NCI-H2029 treated with DMSO at 0.1 percent for 48 hours (cell line): ENCODE data around the gene ZNF275.
A peak's percentile ranks its signal among the peaks of the same experiment; 100 is the strongest.
"Not testable (repeated sequence)": the region's sequence is repeated elsewhere in the genome, so short reads cannot be mapped to it uniquely, and the experiment has no call there.

Experiments
- DNase-seq: peaks from one replicate; lab custom pipeline; 2025; lab: John Stamatoyannopoulos, UW

Gene ZNF275

GRCh38 chrX:153361781-153362397 lies 27.9 kb downstream of the ZNF275 start:
- no peak for DNase-seq

DNA sequence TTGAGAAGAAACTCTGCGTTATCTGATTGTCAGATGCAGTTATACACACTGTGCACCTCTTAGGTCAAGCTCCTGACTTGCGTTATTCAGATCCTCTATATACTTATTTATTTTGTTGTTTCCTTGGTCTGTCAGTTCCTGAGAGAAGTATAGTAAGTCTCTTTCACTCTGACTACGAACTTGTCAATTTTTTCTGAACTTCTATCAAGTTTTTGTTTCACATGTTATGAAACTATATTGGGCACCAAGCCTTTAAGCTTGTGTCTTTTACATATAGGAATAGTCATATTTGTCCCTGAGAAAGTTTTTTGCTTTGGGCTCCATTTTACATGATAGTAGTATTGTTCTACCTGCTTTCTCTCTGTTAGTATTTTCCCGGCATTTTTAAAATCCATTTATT lies 31.7 kb downstream of the ZNF275 start:
- no peak for DNase-seq

DNA sequence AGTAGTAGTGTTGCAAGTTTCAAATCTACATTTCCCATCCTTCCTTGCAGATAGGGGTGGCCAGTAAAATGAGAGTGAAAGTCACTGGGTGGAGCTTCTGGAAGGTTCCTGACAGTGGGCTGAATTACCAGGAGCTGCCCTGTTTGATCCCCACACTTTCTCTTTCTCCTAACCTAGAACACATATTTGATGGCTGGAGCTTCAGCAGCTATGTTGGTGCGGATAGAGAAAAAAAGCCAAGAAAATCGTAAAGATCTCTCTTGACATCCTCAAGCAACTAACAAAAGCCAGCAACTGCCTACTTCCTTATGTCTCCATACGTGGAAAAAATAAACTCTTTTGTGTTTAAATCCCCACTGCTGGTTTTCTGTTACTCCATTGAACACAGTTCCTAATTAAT lies 32.2 kb downstream of the ZNF275 start:
- no peak for DNase-seq

DNA sequence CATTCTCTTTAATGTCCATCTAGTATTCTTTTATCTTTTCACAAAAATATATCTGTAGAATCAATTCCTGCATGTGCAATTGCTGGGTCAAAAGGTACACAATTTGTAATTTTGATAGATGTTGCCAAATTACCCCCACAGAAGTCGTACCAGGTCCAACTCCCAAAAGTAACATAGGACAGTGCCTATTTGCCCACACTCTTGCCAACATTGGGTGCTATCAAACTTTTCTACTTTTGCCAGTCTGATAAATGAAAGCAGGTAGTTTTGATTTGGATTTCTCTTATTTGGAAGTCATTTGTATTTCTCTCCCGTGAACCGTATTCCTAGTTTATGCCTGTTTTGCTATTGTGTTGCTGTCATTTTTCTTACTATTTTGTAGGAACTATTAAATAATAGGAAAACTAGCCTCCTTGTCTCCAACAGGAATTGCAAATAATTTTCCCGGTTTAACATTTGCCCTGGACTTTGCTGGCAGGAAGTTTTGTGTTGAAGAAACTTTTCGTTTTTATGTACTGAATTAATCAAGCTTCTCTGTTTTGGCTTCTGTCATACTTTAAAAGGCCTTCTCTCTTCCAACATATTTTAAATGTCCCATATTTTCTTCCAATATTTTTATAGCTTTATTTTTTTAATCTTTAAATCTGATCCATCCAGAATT lies 33.1 kb downstream of the ZNF275 start:
- DNase-seq = no peak

- DNase-seq = no peak
Observed at GRCh38 chrX:153370293-153371055, 36.5 kb downstream of the ZNF275 start.

DNA sequence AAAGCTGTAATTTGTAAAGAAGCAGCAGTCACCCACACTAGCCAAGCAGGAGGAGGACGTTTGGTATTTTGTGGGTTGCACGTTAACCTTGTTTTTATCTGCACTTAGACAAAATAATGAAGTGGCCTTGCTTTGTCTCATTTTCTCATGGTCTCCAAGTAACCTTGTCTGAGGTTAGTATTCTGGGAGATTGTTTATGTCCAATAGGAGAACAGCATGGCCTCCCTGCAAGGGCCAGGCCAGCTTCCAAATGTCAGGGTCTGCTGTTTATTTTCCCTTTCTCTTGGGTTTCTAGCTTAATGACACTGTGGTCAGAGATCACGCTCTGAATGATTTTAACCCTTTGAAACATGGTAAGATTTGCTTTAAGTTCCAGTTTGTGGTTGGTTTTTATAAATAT lies 37.3 kb downstream of the ZNF275 start:
- DNase-seq = no peak

DNA sequence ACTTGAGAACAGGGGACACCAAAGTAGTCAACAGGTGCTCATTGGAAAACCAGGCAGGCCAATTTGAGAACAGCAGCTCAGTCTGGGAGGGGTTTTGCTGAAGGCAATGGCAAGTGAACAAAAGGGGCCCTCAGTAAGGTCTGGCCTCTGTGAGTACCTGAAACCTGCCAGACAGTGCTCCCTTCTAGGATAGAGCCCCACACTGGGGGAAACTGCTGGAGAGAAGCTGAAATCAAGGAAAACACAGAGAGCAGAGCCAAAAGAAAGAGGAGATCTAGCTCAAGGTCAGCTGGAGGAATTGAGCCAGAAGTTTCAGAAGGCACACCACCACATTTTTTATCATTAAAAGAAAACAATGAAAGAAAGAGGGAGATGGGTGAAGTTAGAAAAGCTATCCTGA lies 39.0 kb downstream of the ZNF275 start:
- no peak for DNase-seq

DNA sequence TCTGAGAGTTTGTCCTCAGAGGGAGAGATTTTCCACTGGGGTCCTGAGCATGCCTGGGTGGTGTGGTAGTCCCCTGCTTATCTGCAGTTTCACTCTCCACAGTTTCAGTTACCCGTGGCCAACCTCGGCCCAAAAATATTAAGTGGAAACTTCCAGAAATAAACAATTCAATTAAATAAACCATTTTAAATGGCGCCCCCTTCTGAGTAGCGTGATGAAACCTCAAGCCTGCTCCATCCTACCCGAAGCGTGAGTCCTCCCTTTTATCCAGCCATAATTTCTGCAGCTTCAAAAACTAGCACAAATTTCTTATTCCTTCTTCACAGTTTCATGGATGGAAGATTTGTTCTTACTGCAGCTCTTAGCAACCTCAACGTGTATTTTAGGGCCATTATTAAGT lies 40.5 kb downstream of the ZNF275 start:
- no peak for DNase-seq

DNA sequence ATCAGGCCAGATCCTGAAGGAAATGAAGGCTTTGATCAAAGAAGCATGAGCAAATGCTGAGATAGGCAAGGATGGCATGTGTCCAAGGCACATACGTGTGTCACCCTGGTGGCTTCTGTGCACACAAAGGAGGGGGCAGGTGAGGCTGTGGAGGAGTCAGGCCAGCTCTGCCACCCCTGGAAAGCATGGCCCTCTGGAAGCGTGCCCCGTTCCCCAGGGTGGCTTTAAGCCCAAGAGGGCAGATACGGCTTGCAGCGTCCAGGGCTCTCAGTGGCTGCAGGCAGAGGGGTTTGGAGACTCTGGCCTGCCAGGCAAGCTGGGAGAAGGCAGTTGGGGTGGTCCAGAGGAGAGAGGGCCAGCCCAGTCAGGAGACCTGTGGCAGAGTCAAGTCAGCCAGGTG lies 41.6 kb downstream of the ZNF275 start:
- DNase-seq = peak; percentile 2

GRCh38 chrX:153377727-153378126 lies 43.8 kb downstream of the ZNF275 start:
- no peak for DNase-seq

DNA sequence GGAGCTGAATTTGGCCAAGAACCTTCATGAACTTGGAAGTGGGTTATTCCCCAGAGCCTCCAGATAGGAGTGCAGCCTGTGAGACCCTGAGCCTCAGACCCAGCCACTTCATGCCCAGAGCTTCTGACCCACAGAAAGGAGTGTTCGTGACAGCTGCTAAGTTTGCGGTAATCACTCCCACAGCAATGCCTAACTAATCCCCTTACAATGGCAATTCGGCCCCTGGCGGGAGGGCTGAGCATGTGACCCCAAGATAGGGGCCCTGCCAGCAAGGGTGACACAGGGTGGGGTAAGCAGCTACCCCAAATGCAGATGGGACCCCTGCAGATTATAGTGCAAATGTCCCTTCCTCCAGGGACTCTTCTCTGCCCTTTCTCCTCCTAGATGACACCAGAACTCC lies 44.7 kb downstream of the ZNF275 start:
- no peak for DNase-seq

DNA sequence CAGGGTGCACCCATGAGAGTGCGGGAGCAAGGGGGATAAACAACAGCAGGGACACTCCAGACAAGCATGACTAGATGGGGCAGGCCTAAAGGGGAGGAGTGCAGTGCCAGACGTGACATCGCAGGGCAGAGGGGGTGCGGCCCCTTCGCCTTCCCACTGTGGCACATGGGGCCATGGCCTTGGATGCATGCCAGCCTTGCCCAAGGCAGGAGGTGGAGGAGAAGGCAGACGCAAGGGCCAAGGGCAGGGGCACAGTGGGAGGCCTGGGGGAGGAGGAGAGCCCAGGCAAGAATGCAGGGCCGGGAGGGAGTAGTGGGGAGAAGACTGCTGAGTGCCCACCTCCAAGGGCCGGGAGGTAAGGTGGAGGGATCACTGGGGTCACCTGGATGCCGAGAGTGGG lies 45.6 kb downstream of the ZNF275 start:
- DNase-seq = no peak

DNA sequence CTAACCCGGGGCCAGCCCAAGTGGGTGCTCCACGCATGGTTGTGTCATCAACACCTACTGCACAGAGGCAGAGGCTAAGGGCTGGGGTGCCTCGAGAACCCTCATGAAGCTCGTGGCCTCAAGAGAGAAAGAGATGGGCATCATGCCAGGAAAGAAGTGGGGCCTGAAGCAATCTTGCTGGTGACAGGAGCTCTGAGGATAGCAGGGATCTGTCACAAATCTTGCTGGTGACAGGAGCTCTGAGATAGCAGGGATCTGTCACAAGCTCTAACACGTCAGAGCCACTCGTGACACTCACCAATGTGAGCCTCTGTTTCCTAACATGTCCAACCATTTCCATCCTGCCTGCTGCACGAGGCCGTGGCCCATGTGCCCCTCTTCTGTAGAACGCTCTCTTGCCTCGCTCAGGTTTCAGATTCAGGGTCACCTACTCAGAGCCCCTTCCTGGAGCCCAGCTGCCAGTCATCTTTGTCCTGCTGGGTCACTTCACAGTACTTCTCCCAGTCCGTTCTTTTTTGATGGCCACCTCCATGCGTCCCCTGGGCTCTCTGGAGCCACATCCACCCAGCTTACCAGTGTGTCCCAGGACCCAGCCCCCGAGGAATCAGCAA lies 46.1 kb downstream of the ZNF275 start:
- DNase-seq = no peak

- no peak for DNase-seq
Observed at GRCh38 chrX:153380691-153381090, 46.7 kb downstream of the ZNF275 start.

DNA sequence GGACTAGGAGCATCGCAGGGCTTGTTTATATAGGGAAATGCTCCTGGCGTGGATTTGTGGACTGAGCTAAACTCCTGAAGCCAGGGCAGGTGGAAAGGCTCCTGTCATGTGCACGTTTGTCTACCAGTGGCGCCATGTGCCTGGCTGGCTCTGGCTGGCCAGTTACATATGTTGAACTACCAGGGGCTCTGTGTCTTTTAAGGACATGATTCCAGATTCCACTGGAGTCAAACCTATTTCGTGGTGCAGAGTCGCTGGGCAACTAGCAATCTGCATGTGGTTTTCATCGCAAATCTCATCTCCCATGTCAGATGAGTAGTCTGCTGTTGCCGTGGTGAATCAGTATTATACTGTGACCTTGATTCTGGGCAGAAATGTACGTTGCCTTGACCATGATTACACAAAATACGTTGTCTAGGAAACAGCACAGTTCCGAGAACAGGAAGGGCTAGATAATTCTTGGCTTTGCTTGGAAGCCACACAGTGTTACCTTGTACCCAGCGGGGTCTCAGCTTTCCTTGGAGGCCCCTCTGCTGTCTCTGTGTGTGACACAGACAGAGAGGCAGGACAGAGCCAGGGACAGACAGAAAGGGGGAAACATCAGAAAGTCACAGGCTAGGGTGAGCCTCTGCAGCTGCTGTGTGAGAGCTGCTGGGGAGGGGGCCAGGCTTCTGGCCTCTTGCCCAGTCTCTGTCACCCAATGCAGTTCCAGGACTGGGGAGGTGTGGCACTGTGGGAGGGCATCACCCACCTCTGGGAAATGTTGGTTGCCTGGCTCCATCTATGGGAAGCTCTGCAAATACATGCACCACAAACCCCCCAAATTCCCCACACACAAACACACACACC lies 48.0 kb downstream of the ZNF275 start:
- DNase-seq = no peak

DNA sequence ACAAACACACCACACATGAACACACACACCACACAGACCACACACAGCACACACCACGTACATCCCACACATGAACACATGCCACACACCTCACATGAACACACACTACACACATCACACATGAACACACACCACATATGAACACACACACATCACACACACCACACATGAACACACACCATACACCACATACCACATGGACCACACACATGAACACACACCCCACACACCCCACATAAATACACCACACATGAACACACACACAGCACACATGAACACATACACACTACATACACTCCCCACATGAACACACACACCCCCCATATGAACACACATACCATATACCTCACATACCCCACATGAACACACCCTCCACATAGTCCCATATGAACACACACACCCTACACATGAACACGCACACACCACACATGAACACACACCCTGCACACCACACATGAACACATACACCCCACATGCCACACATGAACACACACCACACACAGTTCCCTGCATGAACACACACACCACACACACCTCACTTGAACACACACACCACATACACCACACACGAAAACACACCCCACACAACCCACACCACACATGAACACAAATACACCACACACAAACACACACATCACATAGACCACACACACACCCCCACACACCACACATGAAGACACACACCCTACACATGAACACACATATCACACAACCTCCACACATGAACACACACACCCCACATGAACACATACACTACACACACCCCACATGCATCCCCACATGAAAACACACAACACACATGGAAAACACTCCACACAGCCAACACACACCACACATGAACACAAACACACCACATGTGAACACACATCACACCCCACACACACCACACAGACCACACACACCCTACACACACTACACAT lies 48.9 kb downstream of the ZNF275 start:
- DNase-seq = no peak

GRCh38 chrX:153384390-153384789 lies 50.4 kb downstream of the ZNF275 start:
- no peak for DNase-seq

DNA sequence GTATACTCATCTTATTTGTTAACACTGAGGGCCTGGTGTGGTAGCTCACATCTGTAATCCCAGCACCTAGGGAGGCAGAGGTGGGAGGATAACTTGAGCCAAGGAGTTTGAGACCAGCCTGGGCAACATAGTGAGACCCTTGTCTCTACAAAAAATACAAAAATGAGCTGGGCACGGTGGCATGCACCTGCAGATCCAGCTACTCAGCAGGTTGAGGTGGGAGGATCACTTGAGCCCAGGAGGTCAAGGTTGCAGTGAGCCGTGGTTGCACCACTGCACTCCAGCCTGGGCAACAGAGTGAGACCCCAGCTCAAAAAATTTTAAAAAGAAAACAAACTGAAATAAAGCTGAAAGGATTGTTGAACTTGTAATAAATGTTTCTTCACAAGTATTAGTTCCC lies 51.0 kb downstream of the ZNF275 start:
- DNase-seq = not testable (repeated sequence)

GRCh38 chrX:153386097-153386496 lies 52.1 kb downstream of the ZNF275 start:
- DNase-seq = no peak

DNA sequence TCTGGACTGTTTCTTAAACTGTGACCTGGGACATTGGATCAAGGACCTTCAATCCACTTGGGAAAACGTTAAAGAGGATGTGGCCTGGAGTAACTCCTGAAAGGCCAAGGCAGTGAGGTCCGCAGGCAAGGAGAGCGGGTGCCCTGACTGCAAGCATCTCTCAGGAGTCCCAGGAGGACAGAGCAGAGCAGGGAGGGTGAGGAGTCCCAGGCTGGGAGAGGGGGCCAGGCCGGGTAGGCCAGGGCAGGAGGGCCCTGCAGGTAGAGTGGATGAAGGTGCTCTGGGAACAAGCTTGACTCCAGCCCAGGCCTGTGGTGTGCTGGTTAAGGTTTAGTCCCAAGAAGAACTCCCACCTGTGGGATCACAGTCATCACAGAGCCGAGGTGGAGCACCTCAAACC lies 53.4 kb downstream of the ZNF275 start:
- DNase-seq = no peak
